ENCODE measurements around the gene ALAS2. TPM values are rescaled to one million over a fixed set of nuclear protein-coding genes. Genes with fewer than 3 reads are reported as not detected.

Gene ALAS2
- total and polyA plus RNA-seq, 2 experiments from 2014 or later = 0.23 TPM; not detected in 1

- no peaks in the 10 kb centered on the region for H3K36me3 ChIP-seq (ENCODE audit: insufficient read depth)
- no peak for DNase-seq (ENCODE audit: low spot score)
- Mint-ChIP-seq H3K27me3 (ENCODE audit: insufficient read depth, low read depth, poor library complexity) (no peaks in the 10 kb centered on the region), H3K9me3 (no peaks in the 10 kb centered on the region), H3K27ac (no peak overlapping the region), H3K36me3 (ENCODE audit: low read depth) (no peaks in the 10 kb centered on the region), H3K4me3 (no peak overlapping the region), H3K4me1 (peaks cover 17% of the 10 kb centered on the region)
- no peaks in the 10 kb centered on the region for H3K79me2 ChIP-seq (replicated peaks; ENCODE audit: insufficient read depth)
- H3K9me2 ChIP-seq (ENCODE audit: insufficient read depth) = no peaks in the 10 kb centered on the region
- no peaks in the 10 kb centered on the region for H4K20me1 ChIP-seq (replicated peaks; ENCODE audit: insufficient read depth)
- no peak overlapping the region for H3K27ac ChIP-seq (ENCODE audit: low read depth)
- H2AFZ ChIP-seq = no peak overlapping the region
- ATAC-seq = no peak
- H3F3A ChIP-seq (replicated peaks; ENCODE audit: low read depth) = no peaks in the 10 kb centered on the region
- H3K4me1 ChIP-seq (ENCODE audit: insufficient read depth) = peaks cover 9% of the 10 kb centered on the region; the same call in 1 of the 2 replicates
- no peaks in the 10 kb centered on the region for H3K27me3 ChIP-seq (ENCODE audit: insufficient read depth)
- TF ChIP-seq, protein P1, sequence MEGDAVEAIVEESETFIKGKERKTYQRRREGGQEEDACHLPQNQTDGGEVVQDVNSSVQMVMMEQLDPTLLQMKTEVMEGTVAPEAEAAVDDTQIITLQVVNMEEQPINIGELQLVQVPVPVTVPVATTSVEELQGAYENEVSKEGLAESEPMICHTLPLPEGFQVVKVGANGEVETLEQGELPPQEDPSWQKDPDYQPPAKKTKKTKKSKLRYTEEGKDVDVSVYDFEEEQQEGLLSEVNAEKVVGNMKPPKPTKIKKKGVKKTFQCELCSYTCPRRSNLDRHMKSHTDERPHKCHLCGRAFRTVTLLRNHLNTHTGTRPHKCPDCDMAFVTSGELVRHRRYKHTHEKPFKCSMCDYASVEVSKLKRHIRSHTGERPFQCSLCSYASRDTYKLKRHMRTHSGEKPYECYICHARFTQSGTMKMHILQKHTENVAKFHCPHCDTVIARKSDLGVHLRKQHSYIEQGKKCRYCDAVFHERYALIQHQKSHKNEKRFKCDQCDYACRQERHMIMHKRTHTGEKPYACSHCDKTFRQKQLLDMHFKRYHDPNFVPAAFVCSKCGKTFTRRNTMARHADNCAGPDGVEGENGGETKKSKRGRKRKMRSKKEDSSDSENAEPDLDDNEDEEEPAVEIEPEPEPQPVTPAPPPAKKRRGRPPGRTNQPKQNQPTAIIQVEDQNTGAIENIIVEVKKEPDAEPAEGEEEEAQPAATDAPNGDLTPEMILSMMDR (conservative IDR thresholded peaks at IDR 0.05; ENCODE audit: low read depth in 2 of 2) = no peak
- no peak for TF ChIP-seq STAT1 (IDR thresholded peaks at IDR 0.05; ENCODE audit: unreplicated experiment)
- H3K4me3 ChIP-seq = no peak overlapping the region
- 0 out of 2 replicates have a peak overlapping the region, but pooled peaks have one; percentile 32 for H3K4me2 ChIP-seq
These were observed 1.5 kb downstream of the ALAS2 start for GRCh38 chrX:55029291-55029690.

GRCh38 chrX:55028611-55029010 lies 2.2 kb downstream of the ALAS2 start:
- DNase-seq (ENCODE audit: low spot score) = no peak
- no peaks in the 10 kb centered on the region for H3K9me3 Mint-ChIP-seq
- no peak overlapping the region for H3K4me3 ChIP-seq
- TF ChIP-seq NANOG (IDR thresholded peaks at IDR 0.05; ENCODE audit: borderline replicate concordance) (no peak), JUNB (IDR thresholded peaks at IDR 0.05; ENCODE audit: unreplicated experiment) (no peak), STAT1 (IDR thresholded peaks at IDR 0.05; ENCODE audit: unreplicated experiment) (no peak), EZH2phosphoT487 (IDR thresholded peaks at IDR 0.05; ENCODE audit: unreplicated experiment) (no peak), CREB1 (CRISPR knock-in tag; IDR thresholded peaks at IDR 0.05; ENCODE audit: low read depth) (no peak), ETS1 (IDR thresholded peaks at IDR 0.05) (no peak), ZNF114 (CRISPR knock-in tag; IDR thresholded peaks at IDR 0.05) (no peak), ZNF331 (CRISPR knock-in tag; IDR thresholded peaks at IDR 0.05; ENCODE audit: low read depth) (no peak), POLR2AphosphoS5 (IDR thresholded peaks at IDR 0.05; ENCODE audit: low read depth) (no peak)
- TF ChIP-seq, protein P1 (conservative IDR thresholded peaks at IDR 0.05; ENCODE audit: low read depth in 2 of 2) = no peak
- TF ChIP-seq, protein P2, sequence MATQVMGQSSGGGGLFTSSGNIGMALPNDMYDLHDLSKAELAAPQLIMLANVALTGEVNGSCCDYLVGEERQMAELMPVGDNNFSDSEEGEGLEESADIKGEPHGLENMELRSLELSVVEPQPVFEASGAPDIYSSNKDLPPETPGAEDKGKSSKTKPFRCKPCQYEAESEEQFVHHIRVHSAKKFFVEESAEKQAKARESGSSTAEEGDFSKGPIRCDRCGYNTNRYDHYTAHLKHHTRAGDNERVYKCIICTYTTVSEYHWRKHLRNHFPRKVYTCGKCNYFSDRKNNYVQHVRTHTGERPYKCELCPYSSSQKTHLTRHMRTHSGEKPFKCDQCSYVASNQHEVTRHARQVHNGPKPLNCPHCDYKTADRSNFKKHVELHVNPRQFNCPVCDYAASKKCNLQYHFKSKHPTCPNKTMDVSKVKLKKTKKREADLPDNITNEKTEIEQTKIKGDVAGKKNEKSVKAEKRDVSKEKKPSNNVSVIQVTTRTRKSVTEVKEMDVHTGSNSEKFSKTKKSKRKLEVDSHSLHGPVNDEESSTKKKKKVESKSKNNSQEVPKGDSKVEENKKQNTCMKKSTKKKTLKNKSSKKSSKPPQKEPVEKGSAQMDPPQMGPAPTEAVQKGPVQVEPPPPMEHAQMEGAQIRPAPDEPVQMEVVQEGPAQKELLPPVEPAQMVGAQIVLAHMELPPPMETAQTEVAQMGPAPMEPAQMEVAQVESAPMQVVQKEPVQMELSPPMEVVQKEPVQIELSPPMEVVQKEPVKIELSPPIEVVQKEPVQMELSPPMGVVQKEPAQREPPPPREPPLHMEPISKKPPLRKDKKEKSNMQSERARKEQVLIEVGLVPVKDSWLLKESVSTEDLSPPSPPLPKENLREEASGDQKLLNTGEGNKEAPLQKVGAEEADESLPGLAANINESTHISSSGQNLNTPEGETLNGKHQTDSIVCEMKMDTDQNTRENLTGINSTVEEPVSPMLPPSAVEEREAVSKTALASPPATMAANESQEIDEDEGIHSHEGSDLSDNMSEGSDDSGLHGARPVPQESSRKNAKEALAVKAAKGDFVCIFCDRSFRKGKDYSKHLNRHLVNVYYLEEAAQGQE (IDR thresholded peaks at IDR 0.05; ENCODE audit: unreplicated experiment) = no peak

More at GRCh38 chrX:55028611-55029010, 2.2 kb downstream of the ALAS2 start:
- no peak overlapping the region for H3K27ac ChIP-seq (ENCODE audit: low read depth)
- Mint-ChIP-seq H3K4me1 (peaks cover 17% of the 10 kb centered on the region), H3K36me3 (ENCODE audit: low read depth) (no peaks in the 10 kb centered on the region), H3K27me3 (ENCODE audit: insufficient read depth, low read depth, poor library complexity) (no peaks in the 10 kb centered on the region), H3K27ac (no peak overlapping the region), H3K4me3 (no peak overlapping the region)
- H2AFZ ChIP-seq = no peak overlapping the region
- H3K4me1 ChIP-seq (ENCODE audit: insufficient read depth) = peaks cover 9% of the 10 kb centered on the region; the same call in 1 of the 2 replicates
- H3K27me3 ChIP-seq (ENCODE audit: insufficient read depth) = no peaks in the 10 kb centered on the region
- ATAC-seq = no peak
- H3K36me3 ChIP-seq (ENCODE audit: insufficient read depth) = no peaks in the 10 kb centered on the region
- no peaks in the 10 kb centered on the region for H3F3A ChIP-seq (replicated peaks; ENCODE audit: low read depth)
- no peaks in the 10 kb centered on the region for H3K79me2 ChIP-seq (replicated peaks; ENCODE audit: insufficient read depth)
- H4K20me1 ChIP-seq (replicated peaks; ENCODE audit: insufficient read depth) = no peaks in the 10 kb centered on the region
- H3K4me2 ChIP-seq = no peak overlapping the region
- H3K9me2 ChIP-seq (ENCODE audit: insufficient read depth) = no peaks in the 10 kb centered on the region
